ENCODE measurements around the gene PAK3. TPM values are rescaled to one million over a fixed set of nuclear protein-coding genes. Genes with fewer than 3 reads are reported as not detected.

Gene PAK3
- total RNA-seq, 1 donor: not detected

GRCh38 chrX:111129921-111130320 is 33.9 kb downstream of the PAK3 start:
- no peak for DNase-seq (ENCODE audit: low read depth in 2 of 3, low spot score in 2 of 3)

DNA sequence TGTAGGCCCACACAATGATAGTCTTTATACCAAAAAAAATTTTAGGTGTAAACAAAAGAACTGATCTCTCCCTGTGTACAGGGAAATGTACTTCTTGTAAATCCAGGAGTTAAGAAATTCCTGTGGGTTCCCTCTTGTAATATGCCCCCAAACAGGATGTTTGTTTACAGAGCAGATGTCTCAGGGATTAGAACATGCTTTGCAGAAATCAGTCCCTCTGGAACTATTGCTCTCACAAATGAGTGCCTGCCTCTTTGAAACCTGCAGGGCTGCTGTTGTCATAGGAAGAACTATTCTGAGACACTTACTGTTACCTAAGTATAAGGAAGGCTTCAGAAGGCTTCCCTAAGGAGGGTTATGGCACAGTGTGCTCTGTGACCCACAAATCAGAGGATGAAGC is 35.6 kb downstream of the PAK3 start:
- no peak for DNase-seq (ENCODE audit: low read depth in 2 of 3, low spot score in 2 of 3)

- DNase-seq (ENCODE audit: low read depth in 2 of 3, low spot score in 2 of 3): no peak
Observed at GRCh38 chrX:111133389-111133788, 37.4 kb downstream of the PAK3 start.

DNA sequence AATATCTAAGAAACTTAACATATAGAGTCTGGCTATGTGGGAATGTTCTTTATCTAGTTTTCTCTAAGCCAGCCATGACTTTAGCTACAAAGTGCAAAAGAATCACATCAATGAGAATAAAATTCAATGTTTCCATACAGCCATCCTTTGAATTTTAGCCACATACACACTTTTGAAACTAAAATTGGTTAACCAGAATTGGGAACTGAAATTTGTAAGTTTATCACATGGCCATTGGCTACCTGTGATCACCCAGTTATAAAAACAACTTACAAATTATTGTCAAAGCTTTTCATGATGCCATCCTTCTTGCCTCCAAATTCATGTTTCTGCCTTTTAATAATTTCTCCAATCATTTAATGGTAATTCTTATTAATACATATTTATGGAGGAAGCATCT is 49.9 kb downstream of the PAK3 start:
- no peak for DNase-seq (ENCODE audit: low read depth in 2 of 3, low spot score in 2 of 3)

DNA sequence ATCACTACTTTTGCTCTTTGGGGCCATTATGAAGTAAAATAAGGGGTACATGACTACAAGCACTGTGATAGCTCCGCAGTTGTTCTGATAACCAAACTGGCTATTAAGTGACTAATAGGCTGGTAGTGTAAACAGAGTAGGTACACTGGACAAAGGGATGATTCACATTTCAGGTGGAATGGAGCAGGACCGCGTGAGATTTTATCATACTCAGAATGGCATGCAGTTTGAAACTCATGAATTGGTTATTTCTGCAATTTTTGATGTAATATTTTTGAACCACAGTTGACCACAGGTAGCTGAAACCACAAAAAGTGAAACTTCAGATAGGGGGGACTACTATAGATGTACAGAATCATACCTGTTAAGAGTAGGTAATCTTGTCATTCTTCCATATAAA is 55.8 kb downstream of the PAK3 start:
- DNase-seq (ENCODE audit: low read depth in 2 of 3, low spot score in 2 of 3): no peak

DNA sequence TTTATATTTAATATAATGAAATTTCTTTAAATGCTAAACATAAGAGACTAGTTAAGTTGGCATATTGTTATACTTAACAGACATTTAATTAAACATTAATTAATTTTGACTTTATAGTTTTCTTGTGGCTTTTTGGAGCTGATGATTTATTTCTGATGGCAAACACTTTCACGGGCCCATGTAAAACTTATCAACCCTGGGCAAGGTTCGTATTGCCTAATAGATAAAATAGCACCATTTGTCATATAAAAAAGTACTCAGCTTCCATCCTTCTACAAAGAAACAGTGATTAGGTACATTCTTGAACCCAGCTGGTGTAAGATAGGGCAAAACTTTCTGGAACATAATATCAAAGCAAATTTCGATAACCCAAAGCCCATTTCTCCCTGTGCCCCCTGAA is 63.2 kb downstream of the PAK3 start:
- no peak for DNase-seq (ENCODE audit: low read depth in 2 of 3, low spot score in 2 of 3)

GRCh38 chrX:111164728-111165127 is 68.7 kb downstream of the PAK3 start:
- DNase-seq (ENCODE audit: low read depth in 2 of 3, low spot score in 2 of 3): peak in 1 of 3 donors; percentile 19

- DNase-seq (ENCODE audit: low read depth in 2 of 3, low spot score in 2 of 3): no peak
Observed at GRCh38 chrX:111165902-111166301, 69.9 kb downstream of the PAK3 start.

GRCh38 chrX:111167334-111167733 is 71.3 kb downstream of the PAK3 start:
- DNase-seq (ENCODE audit: low read depth in 2 of 3, low spot score in 2 of 3): no peak

- peak in 1 of 3 donors; percentile 48 for DNase-seq (ENCODE audit: low read depth in 2 of 3, low spot score in 2 of 3)
Observed at GRCh38 chrX:111168314-111168713, 72.3 kb downstream of the PAK3 start.

- no peak for DNase-seq (ENCODE audit: low read depth in 2 of 3, low spot score in 2 of 3)
Observed at GRCh38 chrX:111169141-111169540, 73.2 kb downstream of the PAK3 start.

DNA sequence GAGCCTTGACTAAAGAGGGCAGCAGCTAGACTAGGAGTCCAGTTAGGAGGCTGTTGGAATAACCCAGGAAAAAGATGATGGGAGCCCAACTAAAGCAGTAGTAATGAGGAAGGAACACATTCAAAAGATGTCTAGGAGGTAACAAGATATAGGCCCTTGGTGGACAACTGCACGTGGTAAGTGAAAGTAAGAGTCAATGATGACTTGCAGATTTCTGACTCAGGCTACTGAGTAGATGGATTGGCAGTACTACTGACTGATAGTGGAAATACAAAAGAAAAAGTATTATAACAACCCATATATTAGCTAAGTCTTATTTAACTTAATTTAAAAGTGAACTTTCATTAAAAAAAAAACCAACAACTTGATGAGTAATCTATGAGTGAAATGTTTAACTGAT is 74.0 kb downstream of the PAK3 start:
- peak in 1 of 3 donors; percentile 33 for DNase-seq (ENCODE audit: low read depth in 2 of 3, low spot score in 2 of 3)

- no peak for DNase-seq (ENCODE audit: low read depth in 2 of 3, low spot score in 2 of 3)
Observed at GRCh38 chrX:111180750-111181240, 84.8 kb downstream of the PAK3 start.

DNA sequence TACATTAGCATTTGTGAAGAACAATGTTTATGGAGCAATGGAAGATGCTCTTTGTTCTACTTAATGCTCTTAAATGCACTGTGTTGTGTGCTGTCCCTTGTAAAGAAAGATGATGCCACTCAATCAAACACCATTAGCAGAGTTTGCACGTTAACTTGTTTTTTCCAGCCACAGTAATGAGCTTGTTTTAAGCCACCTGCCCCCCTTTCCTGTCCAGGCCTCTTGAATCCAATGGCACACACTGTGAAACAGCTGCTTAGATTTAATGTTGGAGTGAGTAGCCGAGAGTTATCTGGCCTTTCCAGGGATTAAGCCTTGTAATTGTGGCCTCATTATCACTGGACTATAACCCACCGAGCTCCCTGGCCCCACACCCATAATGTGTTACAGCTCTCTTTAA is 86.0 kb downstream of the PAK3 start:
- no peak for DNase-seq (ENCODE audit: low read depth in 2 of 3, low spot score in 2 of 3)

- DNase-seq (ENCODE audit: low read depth in 2 of 3, low spot score in 2 of 3): no peak
Observed at GRCh38 chrX:111182997-111183396, 87.0 kb downstream of the PAK3 start.

DNA sequence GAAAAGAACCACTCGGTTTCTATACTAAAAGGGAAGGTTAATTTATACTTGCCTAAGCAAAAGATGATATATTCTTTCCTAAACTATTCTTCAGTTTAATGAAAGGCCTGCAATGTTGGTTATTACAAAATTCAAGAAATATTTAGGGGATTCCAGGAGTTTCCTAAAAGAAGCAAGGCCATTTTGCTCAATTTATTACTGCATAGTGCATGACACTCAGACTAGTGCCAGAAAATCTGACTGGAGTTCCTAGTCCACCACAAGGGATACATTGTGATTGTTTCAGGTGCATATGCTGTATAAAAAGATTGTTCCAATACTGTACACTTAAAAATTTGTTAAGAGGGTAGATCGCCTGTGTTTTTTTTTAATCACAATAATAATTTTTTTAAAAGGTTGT is 95.6 kb downstream of the PAK3 start:
- DNase-seq (ENCODE audit: low read depth in 2 of 3, low spot score in 2 of 3): no peak

DNA sequence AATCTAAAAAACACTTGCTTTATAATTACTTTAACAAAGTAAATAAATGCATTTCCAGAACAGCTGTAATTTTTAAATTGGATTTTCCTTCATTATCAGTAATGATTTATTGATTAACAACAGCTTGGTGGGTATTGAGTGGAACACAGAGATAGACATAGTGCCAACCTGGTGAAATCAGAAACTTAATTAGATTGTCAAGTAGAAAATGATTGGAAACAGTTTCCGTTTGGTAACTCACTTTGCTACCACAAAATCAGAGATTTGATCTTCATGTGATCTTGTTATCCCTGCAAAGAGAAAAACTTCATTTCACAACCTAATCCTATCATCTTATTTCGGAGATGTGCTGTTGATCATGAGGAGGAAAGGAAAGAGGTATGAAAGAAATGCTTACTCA is 103.5 kb downstream of the PAK3 start:
- DNase-seq (ENCODE audit: low read depth in 2 of 3, low spot score in 2 of 3): no peak

DNA sequence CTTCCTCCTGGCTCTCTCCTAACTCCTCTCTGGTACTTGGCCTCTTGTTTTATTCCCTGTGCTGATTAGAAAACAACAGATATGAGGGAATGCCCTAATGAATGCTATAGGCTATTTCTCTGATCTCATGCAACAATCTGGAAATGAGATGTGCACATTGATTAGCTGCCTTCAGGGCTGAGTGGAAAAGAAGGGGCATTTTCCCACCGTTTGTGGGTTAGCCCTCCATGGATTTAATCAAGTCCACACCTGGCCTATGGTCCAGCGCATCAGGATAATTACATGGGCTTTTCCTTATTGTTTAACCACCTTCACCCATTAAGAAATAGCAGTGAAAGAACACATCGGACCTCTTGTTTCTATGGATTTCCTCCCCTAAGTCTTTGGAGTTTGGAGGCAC is 104.3 kb downstream of the PAK3 start:
- DNase-seq (ENCODE audit: low read depth in 2 of 3, low spot score in 2 of 3): no peak

GRCh38 chrX:111207851-111208250 is 111.9 kb downstream of the PAK3 start:
- no peak for DNase-seq (ENCODE audit: low read depth in 2 of 3, low spot score in 2 of 3)

DNA sequence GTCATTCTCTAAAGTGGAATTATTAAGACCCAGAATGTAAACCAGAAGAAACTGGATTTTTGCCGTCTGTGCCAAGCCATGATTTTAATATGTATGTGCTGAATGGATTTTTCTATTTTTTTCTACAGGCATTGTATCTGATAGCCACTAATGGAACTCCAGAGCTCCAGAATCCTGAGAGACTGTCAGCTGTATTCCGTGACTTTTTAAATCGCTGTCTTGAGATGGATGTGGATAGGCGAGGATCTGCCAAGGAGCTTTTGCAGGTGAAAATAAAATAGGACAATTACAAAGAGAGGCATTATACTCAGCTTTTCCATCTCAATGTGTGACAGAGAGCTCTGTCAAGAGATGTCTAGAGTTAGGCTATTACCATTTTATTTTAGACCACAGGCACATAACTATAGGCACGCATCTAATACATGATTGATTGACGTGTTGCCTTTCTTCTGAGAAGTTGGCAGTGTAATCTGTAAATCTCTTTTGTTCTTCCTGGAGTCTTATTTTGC is 120.4 kb downstream of the PAK3 start:
- no peak for DNase-seq (ENCODE audit: low read depth in 2 of 3, low spot score in 2 of 3)

- DNase-seq (ENCODE audit: low read depth in 2 of 3, low spot score in 2 of 3): peak in 1 of 3 donors; percentile 23
Observed at GRCh38 chrX:111244235-111244750, 148.3 kb downstream of the PAK3 start.

DNA sequence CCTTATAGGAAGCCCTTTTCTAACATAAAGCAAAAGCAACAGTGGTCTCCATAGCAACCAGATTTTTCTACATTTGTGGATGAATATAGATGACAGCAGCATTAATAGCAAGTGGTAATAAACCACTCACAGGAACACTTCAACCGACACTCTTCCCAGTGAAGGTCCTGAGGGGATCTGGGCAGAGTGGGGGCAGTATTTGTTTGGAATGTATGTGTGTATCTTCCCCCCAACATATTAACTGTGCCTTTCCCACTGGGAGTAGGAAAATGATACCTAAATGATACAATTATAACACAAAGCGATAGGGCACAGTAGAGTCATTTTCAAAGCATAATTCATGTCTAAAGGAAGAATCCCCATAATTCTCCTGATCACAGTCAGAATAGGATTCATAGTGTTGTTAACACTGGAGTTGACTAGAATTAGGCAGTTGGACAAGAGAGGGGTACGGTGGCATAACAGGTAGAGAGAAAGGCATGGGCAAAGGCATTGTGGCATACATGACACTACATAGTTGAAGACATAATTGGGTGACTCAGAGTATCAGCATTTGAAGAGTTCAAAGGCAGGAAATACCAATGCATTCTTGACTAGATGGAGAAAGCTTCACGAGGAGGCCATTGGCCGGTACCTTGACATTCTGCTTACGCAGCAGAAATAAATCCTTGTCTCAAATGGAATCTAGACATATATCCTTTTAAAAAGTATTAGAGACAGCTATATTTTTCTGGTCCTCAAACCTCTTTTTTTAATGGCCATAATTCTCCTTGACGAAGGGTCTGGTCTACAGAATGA is 159.1 kb downstream of the PAK3 start:
- no peak for DNase-seq (ENCODE audit: low read depth in 2 of 3, low spot score in 2 of 3)
